ENCODE measurements around the gene CCDC83.
A peak's percentile ranks its signal among the peaks of the same experiment; 100 is the strongest.

Gene CCDC83

DNA sequence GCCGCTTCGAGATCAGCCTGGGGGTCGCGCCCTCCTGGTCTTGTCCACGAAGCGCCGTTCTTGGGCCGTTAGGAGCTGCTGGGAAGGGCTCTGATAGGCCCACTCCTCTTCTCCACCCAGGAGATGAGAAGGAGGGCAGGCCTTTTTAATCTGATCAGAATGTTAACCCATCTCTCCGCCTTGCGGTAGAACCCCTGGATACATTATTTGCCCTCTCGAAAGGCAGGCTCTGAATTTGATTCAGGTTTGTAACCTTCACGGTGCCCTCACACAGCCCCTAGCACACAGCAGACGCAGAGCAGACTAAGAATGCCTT lies at the start of gene CCDC83:
Gene CCDC83, plus strand, starts transcription at position 43 of the 316 bp plus-strand sequence. CDS start 9,741 bp downstream, outside the sequence.
- Histone ChIP-seq H3K27ac (ENCODE audit: low read depth, low read length) (peak within 1 kb of the TSS; percentile 81), H3K36me3 (ENCODE audit: control insufficient read depth, insufficient read depth, low read length) (no peaks in the 10 kb centered on the region), H3K4me3 (ENCODE audit: low read length) (peak within 1 kb of the TSS; percentile 85), H3K4me1 (ENCODE audit: control insufficient read depth, insufficient read depth, low read length) (peaks cover 3% of the 10 kb centered on the region), H3K9ac (ENCODE audit: low read length) (peak within 1 kb of the TSS; percentile 58), H3K27me3 (ENCODE audit: control insufficient read depth, insufficient read depth, low read length) (no peaks in the 10 kb centered on the region)

DNA sequence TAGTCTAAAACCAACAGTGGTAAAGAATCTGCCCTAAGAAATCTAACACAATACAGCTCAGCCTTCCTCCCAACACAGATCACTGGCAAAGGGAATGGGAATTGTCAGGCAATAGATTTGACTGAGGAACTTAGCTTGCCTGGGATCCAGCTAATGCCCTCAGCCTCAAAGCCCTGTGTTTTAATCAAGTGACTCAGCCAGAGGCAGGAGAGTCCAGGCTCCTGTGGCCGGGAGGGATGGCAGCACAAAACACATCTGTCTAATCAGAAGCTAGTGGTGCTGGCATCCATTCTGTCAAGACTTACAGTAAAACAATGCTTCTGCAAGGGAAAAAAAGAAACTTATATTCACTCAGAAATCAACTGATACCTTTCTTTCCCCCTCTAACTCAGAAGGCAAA lies 49.8 kb upstream of the CCDC83 start:
- Histone ChIP-seq H3K27ac (ENCODE audit: low read depth, low read length) (no peak overlapping the region), H3K36me3 (ENCODE audit: control insufficient read depth, insufficient read depth, low read length) (no peaks in the 10 kb centered on the region), H3K9ac (ENCODE audit: low read length) (no peak overlapping the region), H3K27me3 (ENCODE audit: control insufficient read depth, insufficient read depth, low read length) (no peaks in the 10 kb centered on the region), H3K4me3 (ENCODE audit: low read length) (no peak overlapping the region), H3K4me1 (ENCODE audit: control insufficient read depth, insufficient read depth, low read length) (peaks cover 2% of the 10 kb centered on the region)

DNA sequence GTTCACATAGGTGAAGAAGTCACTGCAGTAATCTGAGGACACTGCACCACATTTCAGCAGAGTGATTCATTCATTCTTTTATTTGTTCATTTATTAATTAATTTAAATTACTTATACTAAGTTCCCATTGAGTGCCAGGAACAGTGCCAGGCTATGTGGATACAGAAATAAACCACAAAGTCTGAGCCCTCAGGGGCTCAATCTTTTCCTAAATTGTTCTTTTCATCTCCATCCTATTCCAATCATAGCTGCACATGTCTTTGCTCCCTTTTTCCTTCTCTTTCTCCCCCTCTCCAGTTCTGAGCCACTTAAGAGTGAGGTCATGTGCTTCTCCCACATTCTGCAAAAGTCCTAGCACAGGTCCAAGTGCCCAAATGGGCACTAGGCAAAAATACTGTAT lies 49.2 kb upstream of the CCDC83 start:
- Histone ChIP-seq H3K27me3 (ENCODE audit: control insufficient read depth, insufficient read depth, low read length) (no peaks in the 10 kb centered on the region), H3K36me3 (ENCODE audit: control insufficient read depth, insufficient read depth, low read length) (no peaks in the 10 kb centered on the region), H3K4me3 (ENCODE audit: low read length) (no peak overlapping the region), H3K4me1 (ENCODE audit: control insufficient read depth, insufficient read depth, low read length) (peaks cover 2% of the 10 kb centered on the region), H3K27ac (ENCODE audit: low read depth, low read length) (no peak overlapping the region), H3K9ac (ENCODE audit: low read length) (no peak overlapping the region)

DNA sequence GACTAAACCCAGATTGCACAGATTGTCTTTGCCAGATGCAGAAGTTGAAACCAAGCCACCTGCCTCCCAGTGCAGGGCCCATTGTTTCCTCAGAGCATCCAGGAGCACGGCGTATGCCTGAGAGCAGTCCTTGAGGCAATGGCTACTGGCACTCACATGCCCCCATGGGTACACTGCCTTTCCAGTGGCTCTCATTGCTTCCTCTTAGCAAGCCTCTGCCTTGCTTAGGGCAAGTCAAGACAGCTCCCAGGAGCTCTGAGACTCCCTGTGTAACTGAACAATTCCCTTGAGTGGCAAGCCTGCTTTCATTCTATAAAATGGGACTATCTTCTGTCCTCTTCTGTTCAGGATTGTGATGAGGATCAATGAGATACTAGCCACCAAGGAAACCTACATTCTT lies 48.3 kb upstream of the CCDC83 start:
- no peak overlapping the region for H3K4me3 ChIP-seq (ENCODE audit: low read length)
- H3K36me3 ChIP-seq (ENCODE audit: control insufficient read depth, insufficient read depth, low read length), result no peaks in the 10 kb centered on the region
- H3K27me3 ChIP-seq (ENCODE audit: control insufficient read depth, insufficient read depth, low read length), result no peaks in the 10 kb centered on the region
- H3K4me1 ChIP-seq (ENCODE audit: control insufficient read depth, insufficient read depth, low read length), result peaks cover 2% of the 10 kb centered on the region
- no peak overlapping the region for H3K9ac ChIP-seq (ENCODE audit: low read length)
- H3K27ac ChIP-seq (ENCODE audit: low read depth, low read length), result no peak overlapping the region

DNA sequence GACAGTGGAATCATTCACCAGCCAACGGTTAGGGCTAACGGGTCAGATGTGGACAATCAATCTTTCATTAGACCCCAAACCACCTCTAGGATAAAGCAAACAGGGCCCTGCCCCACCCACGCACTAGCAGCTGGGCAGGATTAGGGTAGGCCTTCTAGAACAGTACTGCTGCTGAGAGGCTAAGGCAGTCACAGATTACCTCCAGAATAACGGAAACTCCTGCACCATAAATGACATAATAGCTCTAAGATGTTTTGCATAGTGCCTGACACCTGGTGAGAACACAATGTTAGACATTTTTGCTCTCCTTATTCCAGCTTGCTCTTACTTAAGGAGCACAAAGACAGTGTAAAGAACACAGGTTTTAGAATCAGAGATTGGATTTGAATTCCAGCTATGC lies 46.0 kb upstream of the CCDC83 start:
- no peak overlapping the region for H3K9ac ChIP-seq (ENCODE audit: low read length)

DNA sequence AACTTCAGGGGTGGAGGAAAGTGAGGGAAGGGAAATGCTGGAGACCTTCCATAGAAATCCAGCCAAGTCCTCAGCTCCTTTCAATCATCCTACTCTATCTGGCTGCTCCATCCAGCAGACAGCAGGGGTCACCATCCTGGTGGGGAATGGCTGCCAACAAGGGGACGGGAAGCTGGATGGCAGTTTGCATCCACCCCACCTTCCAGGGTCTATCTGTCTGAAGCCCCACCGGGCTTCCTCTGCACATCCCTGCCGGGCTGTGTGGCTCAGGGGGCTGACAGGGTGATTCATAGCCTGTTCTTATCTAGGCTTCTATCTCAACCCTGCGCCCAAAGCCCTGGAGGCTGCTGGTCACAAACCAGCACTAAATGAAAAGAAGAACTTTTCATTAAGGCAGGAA lies 45.3 kb upstream of the CCDC83 start:
- H3K4me1 ChIP-seq (ENCODE audit: control insufficient read depth, insufficient read depth, low read length), result peaks cover 2% of the 10 kb centered on the region
- no peak overlapping the region for H3K9ac ChIP-seq (ENCODE audit: low read length)
- no peaks in the 10 kb centered on the region for H3K36me3 ChIP-seq (ENCODE audit: control insufficient read depth, insufficient read depth, low read length)
- no peak overlapping the region for H3K27ac ChIP-seq (ENCODE audit: low read depth, low read length)
- H3K27me3 ChIP-seq (ENCODE audit: control insufficient read depth, insufficient read depth, low read length), result no peaks in the 10 kb centered on the region
- peak overlapping the region; percentile 86 for H3K4me3 ChIP-seq (ENCODE audit: low read length)

More for the DNA sequence above, 46.0 kb upstream of the CCDC83 start:
- peaks cover 2% of the 10 kb centered on the region for H3K4me1 ChIP-seq (ENCODE audit: control insufficient read depth, insufficient read depth, low read length)
- no peaks in the 10 kb centered on the region for H3K36me3 ChIP-seq (ENCODE audit: control insufficient read depth, insufficient read depth, low read length)
- H3K27me3 ChIP-seq (ENCODE audit: control insufficient read depth, insufficient read depth, low read length), result no peaks in the 10 kb centered on the region
- H3K27ac ChIP-seq (ENCODE audit: low read depth, low read length), result no peak overlapping the region
- peak overlapping the region; percentile 86 for H3K4me3 ChIP-seq (ENCODE audit: low read length)

DNA sequence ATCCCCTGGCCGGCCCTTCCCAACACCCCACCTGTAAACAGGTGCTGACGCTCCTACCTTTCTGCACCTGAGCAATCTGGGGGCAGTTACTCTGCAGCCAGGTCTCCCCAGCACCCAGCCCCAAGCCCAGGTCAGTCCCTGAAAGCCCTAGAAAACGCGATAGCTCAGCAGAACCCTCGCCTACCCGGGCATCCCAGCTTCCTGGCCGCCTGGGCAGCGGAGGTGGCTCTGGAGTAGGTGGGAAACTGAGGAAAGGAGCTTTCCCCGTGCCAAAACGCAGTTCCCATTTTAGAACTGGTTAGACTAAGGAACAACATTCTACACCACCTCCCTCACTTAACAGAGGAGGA lies 44.7 kb upstream of the CCDC83 start:
- Histone ChIP-seq H3K4me3 (ENCODE audit: low read length) (peak overlapping the region; percentile 86), H3K36me3 (ENCODE audit: control insufficient read depth, insufficient read depth, low read length) (no peaks in the 10 kb centered on the region), H3K27ac (ENCODE audit: low read depth, low read length) (no peak overlapping the region), H3K9ac (ENCODE audit: low read length) (peak overlapping the region; percentile 63), H3K4me1 (ENCODE audit: control insufficient read depth, insufficient read depth, low read length) (peaks cover 2% of the 10 kb centered on the region), H3K27me3 (ENCODE audit: control insufficient read depth, insufficient read depth, low read length) (no peaks in the 10 kb centered on the region)

DNA sequence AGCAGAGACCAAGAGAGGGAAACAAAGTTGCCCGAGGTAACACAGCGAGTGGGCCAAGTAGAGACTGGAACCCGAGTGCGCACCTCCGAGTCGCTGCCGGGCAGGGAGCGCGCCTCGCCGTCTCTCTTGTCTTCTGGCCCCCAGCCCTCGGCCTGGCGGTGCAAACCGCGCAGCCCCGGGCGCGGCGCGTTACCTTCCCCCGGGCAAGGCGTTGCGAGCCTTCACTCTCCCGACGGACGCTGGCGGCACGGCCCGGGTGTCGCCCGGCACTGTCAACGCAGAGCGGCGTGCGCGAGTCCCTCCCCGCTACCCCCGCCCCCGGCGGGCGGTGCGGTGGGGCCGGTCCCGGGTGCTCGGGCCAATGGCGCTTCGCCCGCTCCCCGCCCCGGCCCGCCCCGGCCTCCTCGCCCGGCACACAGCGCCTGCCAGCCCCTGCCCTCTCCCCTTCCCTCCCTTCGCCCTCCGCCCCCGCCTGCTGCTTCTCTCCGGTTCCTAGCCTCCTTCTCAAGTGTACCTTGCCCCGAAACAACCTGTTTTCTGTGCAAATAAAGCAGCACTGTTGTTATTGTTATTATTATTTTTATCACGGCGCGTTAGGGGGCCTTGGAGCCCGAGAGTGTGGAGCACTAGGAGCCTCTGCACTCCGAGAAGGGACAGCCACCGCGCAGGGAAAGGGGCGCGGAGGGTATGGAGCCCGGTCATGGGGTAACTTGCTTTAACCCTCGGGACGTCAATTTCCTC lies 44.1 kb upstream of the CCDC83 start, which contains the start of gene SYTL2:
Gene SYTL2, minus strand, starts transcription at position 271 of the 741 bp plus-strand sequence. CDS start 53,416 bp downstream, outside the sequence.
- Histone ChIP-seq H3K36me3 (ENCODE audit: control insufficient read depth, insufficient read depth, low read length) (no peaks in the 10 kb centered on the region), H3K4me3 (ENCODE audit: low read length) (peak within 1 kb of the TSS; percentile 86), H3K9ac (ENCODE audit: low read length) (peak within 1 kb of the TSS; percentile 63), H3K27me3 (ENCODE audit: control insufficient read depth, insufficient read depth, low read length) (no peaks in the 10 kb centered on the region), H3K27ac (ENCODE audit: low read depth, low read length) (no peak within 1 kb of the TSS), H3K4me1 (ENCODE audit: control insufficient read depth, insufficient read depth, low read length) (peaks cover 2% of the 10 kb centered on the region)

DNA sequence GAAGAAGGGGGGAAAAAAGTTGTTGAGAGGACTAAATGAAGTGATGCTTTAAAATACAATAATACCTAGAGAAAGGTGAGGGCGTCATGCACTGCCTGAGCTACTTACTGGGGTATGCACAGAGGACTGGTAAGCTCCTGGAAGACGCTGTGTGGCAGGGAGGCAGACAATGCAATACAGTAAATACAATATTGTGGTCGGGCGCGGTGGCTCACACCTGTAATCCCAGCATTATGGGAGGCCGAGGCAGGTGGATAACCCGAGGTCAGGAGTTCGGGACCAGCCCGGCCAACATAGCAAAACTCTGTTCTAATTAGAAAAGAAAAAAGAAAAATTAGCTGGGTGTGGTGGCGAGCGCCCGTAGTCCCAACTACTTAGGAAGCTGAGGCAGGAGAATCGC lies 43.6 kb upstream of the CCDC83 start:
- no peaks in the 10 kb centered on the region for H3K27me3 ChIP-seq (ENCODE audit: control insufficient read depth, insufficient read depth, low read length)
- peak overlapping the region; percentile 86 for H3K4me3 ChIP-seq (ENCODE audit: low read length)
- H3K27ac ChIP-seq (ENCODE audit: low read depth, low read length), result no peak overlapping the region
- H3K4me1 ChIP-seq (ENCODE audit: control insufficient read depth, insufficient read depth, low read length), result peaks cover 2% of the 10 kb centered on the region
- H3K36me3 ChIP-seq (ENCODE audit: control insufficient read depth, insufficient read depth, low read length), result no peaks in the 10 kb centered on the region
- no peak overlapping the region for H3K9ac ChIP-seq (ENCODE audit: low read length)

DNA sequence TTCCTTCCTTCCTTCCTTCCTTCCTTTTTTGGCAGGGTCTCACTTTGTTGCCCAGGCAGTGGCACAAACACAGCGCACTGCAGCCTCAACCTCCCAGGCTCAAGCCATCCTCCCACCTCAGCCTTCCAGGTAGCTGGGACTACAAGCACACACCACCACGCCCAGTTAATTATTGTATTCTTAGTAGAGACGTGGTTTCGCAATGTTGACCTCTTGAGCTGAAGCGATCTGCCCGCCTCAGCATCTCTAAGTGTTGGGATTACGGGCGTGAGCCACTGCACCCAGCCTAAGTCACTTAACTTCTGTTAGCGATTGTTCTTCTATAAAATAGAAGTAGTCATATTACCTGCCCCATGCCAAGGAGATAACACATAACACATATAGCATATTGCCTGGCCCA lies 41.5 kb upstream of the CCDC83 start:
- H3K27me3 ChIP-seq (ENCODE audit: control insufficient read depth, insufficient read depth, low read length), result no peaks in the 10 kb centered on the region
- H3K4me3 ChIP-seq (ENCODE audit: low read length), result no peak overlapping the region
- peaks cover 2% of the 10 kb centered on the region for H3K4me1 ChIP-seq (ENCODE audit: control insufficient read depth, insufficient read depth, low read length)
- no peaks in the 10 kb centered on the region for H3K36me3 ChIP-seq (ENCODE audit: control insufficient read depth, insufficient read depth, low read length)
- no peak overlapping the region for H3K27ac ChIP-seq (ENCODE audit: low read depth, low read length)
- H3K9ac ChIP-seq (ENCODE audit: low read length), result no peak overlapping the region

DNA sequence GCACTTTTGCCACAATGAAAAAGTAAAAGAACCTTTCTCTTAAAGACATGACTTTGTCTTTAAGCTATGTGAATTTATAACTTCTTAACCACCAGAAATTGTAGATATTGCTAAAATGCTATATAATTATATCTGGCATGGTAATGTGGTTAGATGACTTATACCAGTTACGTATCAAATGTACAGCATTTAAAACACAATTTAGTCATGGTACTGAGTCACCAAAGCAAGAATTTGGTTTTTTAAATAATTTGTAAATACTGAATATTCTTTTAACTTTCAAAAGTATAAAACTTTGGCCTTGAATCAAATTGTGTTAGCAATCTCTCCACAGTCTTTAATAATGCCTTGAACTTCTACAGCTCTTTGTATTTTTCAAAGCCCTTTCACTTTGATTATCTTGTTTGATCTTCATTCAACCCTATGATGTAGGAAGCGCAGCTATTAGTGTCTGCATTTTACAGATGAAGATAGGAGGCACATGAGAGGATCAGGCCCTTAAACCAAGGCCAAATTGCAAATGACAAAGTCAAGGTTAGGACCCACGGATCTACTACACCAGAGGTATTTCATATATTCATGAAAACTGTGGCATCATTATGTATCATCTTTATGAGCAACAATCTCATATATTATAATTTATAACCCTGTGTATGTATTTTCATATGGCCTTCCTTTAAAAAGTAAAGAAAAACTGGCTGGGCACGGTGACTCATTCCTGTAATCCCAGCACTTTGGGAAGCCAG lies 39.8 kb upstream of the CCDC83 start:
- Histone ChIP-seq H3K36me3 (ENCODE audit: control insufficient read depth, insufficient read depth, low read length) (no peaks in the 10 kb centered on the region), H3K4me3 (ENCODE audit: low read length) (no peak overlapping the region), H3K27ac (ENCODE audit: low read depth, low read length) (no peak overlapping the region), H3K27me3 (ENCODE audit: control insufficient read depth, insufficient read depth, low read length) (no peaks in the 10 kb centered on the region), H3K9ac (ENCODE audit: low read length) (no peak overlapping the region), H3K4me1 (ENCODE audit: control insufficient read depth, insufficient read depth, low read length) (peaks cover 1% of the 10 kb centered on the region)

DNA sequence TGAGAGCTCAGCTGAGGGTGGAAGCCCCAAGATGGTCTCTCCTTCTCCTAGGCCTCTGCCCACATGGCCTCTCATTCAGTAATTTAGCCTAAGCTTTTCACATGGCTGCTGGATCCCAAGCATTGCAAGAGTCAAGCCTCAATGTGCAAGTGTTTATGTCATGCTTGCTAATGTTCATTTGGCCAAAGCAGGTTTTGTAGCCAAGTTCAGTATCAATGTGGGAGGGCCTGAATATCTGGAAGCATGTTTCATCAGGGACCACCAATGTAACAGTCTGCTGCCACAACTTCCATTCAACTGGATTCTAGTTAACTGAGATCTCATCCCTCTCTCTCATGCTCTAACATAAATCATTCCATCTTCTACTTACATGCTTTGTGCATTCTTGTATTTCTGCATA lies 35.7 kb upstream of the CCDC83 start:
- no peak overlapping the region for H3K9ac ChIP-seq (ENCODE audit: low read length)
- no peaks in the 10 kb centered on the region for H3K27me3 ChIP-seq (ENCODE audit: control insufficient read depth, insufficient read depth, low read length)
- H3K4me1 ChIP-seq (ENCODE audit: control insufficient read depth, insufficient read depth, low read length), result no peaks in the 10 kb centered on the region
- H3K36me3 ChIP-seq (ENCODE audit: control insufficient read depth, insufficient read depth, low read length), result no peaks in the 10 kb centered on the region
- no peak overlapping the region for H3K4me3 ChIP-seq (ENCODE audit: low read length)
- H3K27ac ChIP-seq (ENCODE audit: low read depth, low read length), result no peak overlapping the region

DNA sequence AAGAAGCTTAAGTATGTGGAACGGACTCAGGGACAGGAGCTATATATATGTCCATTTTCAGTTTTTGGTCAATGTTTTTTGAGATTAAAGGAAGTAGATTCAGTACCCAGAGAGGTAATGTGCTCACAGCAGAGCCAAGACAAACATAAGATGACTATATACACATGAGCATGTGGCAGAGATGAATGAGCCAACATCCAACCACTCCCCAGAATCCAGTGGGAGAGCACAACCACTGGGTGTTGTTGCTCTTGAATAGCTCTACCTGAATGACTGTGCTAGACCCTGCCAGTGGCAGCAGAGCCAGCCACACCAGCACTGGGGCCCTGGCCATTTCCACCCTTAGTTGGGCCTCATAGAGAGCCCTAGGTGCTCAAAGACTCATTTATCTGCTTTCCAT lies 33.5 kb upstream of the CCDC83 start:
- Histone ChIP-seq H3K27ac (ENCODE audit: low read depth, low read length) (no peak overlapping the region), H3K27me3 (ENCODE audit: control insufficient read depth, insufficient read depth, low read length) (no peaks in the 10 kb centered on the region), H3K4me1 (ENCODE audit: control insufficient read depth, insufficient read depth, low read length) (peaks cover 3% of the 10 kb centered on the region), H3K9ac (ENCODE audit: low read length) (no peak overlapping the region), H3K4me3 (ENCODE audit: low read length) (no peak overlapping the region), H3K36me3 (ENCODE audit: control insufficient read depth, insufficient read depth, low read length) (no peaks in the 10 kb centered on the region)

Data from rectal smooth muscle tissue (tissue), 1 donor.